OCI-LY3 (cell line): ENCODE data around the gene C12orf42.

ENCODE experiments used
- H2AFZ ChIP-seq: fragments of 200-600, 300-600 bp; shearing (Covaris generic); 2 replicates; pipeline ENCODE4 v1.6.0; 2014; ENCODE audit warnings: antibody characterized with exemption, low read depth, low read length
- H3K27ac ChIP-seq: fragments of 200-600, 300-600 bp; sonication (generic); 2 replicates; pipeline ENCODE4 v1.5.1; 2014; ENCODE audit warnings: mild to moderate bottlenecking, low read length, moderate library complexity, mixed read lengths
- H3K27me3 ChIP-seq: fragments of 200-600, 300-600 bp; sonication (generic); 2 replicates; pipeline ENCODE4 v1.6.1; 2014; ENCODE audit warnings: low read depth, low read length, mixed read lengths
- H3K36me3 ChIP-seq: fragments of 200-600, 300-600 bp; sonication (generic); replicated peaks from 2 replicates; pipeline ENCODE3; 2014; ENCODE audit warnings: low read depth, low read length, mixed read lengths
- H3K4me1 ChIP-seq: fragments of 300-600, 200-600 bp; sonication (generic); 2 replicates; pipeline ENCODE4 v1.6.1; 2014; ENCODE audit warnings: low read length, mixed read lengths
- H3K4me2 ChIP-seq: fragments of 200-600, 300-600 bp; sonication (generic); 2 replicates; pipeline ENCODE4 v1.6.1; 2014; ENCODE audit warnings: low read length, mixed read lengths
- H3K4me3 ChIP-seq: fragments of 300-600, 200-600 bp; sonication (generic); 2 replicates; pipeline ENCODE4 v1.5.1; 2014; ENCODE audit warnings: antibody characterized with exemption, mild to moderate bottlenecking, low read length, moderate library complexity
- H3K79me2 ChIP-seq: fragments of 300-600, 200-600 bp; shearing (Covaris generic); 2 replicates; pipeline ENCODE4 v1.6.1; 2014; ENCODE audit warnings: mild to moderate bottlenecking, low read length, mixed read lengths
- H3K9ac ChIP-seq: fragments of 300-600, 200-600 bp; shearing (Covaris generic); 2 replicates; pipeline ENCODE4 v1.6.0; 2014; ENCODE audit warnings: mild to moderate bottlenecking, low read length, moderate library complexity
- H3K9me3 ChIP-seq: fragments of 200-600, 300-600 bp; shearing (Covaris generic); 2 replicates; pipeline ENCODE4 v1.6.1; 2014; ENCODE audit warnings: low read length, mixed read lengths; ENCODE audit not compliant: insufficient read depth
- H4K20me1 ChIP-seq: fragments of 200-600, 300-600 bp; sonication (generic); 2 replicates; pipeline ENCODE4 v1.6.1; 2016; ENCODE audit warnings: low read length, mixed read lengths; ENCODE audit not compliant: insufficient read depth
- CTCF ChIP-seq: fragments of 200-600, 300-600 bp; sonication (generic); IDR thresholded peaks from 2 replicates; pipeline ENCODE4 v1.5.1; 2014; ENCODE audit warnings: antibody characterized with exemption, low read length, low read depth
- EZH2phosphoT487 ChIP-seq: fragments of 200-600 bp; shearing (Covaris generic); IDR thresholded peaks from 2 replicates; pipeline ENCODE4 v1.6.1; 2018; ENCODE audit warnings: antibody characterized with exemption, mixed run types, low read depth

C12orf42 gene

GRCh38 chr12:103423516-103423910 is 72.3 kb downstream of the C12orf42 start:
- Histone ChIP-seq H3K4me2 (no peak overlapping the region), H2AFZ (no peak overlapping the region), H3K9me3 (no peaks in the 10 kb centered on the region), H3K27ac (no peak overlapping the region), H4K20me1 (no peaks in the 10 kb centered on the region), H3K27me3 (no peaks in the 10 kb centered on the region), H3K4me3 (no peak overlapping the region), H3K36me3 (peaks cover 22% of the 10 kb centered on the region), H3K79me2 (no peaks in the 10 kb centered on the region; the same call in 1 of the 2 replicates), H3K9ac (no peak overlapping the region), H3K4me1 (peaks cover 13% of the 10 kb centered on the region)
- TF ChIP-seq EZH2phosphoT487 (no peak), CTCF (no peak)

GRCh38 chr12:103422746-103423515 is 72.8 kb downstream of the C12orf42 start:
- no peaks in the 10 kb centered on the region for H3K9me3 ChIP-seq
- no peak overlapping the region for H3K9ac ChIP-seq
- no peak overlapping the region for H3K27ac ChIP-seq
- peaks cover 22% of the 10 kb centered on the region for H3K36me3 ChIP-seq
- H3K4me1 ChIP-seq, result peaks cover 13% of the 10 kb centered on the region
- H4K20me1 ChIP-seq, result no peaks in the 10 kb centered on the region
- H3K27me3 ChIP-seq, result no peaks in the 10 kb centered on the region
- H3K4me2 ChIP-seq, result no peak overlapping the region
- H3K4me3 ChIP-seq, result no peak overlapping the region
- TF ChIP-seq EZH2phosphoT487 (no peak), CTCF (no peak)
- H3K79me2 ChIP-seq, result no peaks in the 10 kb centered on the region; the same call in 1 of the 2 replicates
- no peak overlapping the region for H2AFZ ChIP-seq

DNA sequence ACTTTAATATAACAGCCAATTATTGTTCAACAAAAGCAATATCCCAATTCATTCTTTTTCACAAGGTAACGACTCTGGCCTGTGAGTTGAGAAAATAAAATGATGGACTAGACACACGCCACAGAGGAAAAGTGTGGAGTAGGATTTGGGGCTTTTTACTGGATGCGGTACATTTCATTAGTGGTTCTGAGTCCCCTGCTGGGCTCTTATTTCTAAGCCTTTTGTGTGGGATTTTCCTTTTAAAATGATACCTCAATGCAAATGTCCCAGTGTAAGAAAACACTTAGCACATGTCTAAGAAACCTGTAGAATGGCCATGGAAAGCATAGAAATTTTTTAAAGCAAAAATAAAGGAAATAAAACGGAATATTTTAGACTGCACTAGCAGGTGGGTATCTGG is 73.4 kb downstream of the C12orf42 start:
- H3K4me2 ChIP-seq, result no peak overlapping the region
- H3K9me3 ChIP-seq, result no peaks in the 10 kb centered on the region
- no peaks in the 10 kb centered on the region for H4K20me1 ChIP-seq
- peaks cover 13% of the 10 kb centered on the region for H3K4me1 ChIP-seq
- H3K27ac ChIP-seq, result no peak overlapping the region
- no peak overlapping the region for H2AFZ ChIP-seq
- H3K79me2 ChIP-seq, result no peaks in the 10 kb centered on the region
- no peaks in the 10 kb centered on the region for H3K27me3 ChIP-seq
- TF ChIP-seq EZH2phosphoT487 (no peak), CTCF (no peak)
- H3K36me3 ChIP-seq, result peaks cover 22% of the 10 kb centered on the region
- H3K4me3 ChIP-seq, result no peak overlapping the region
- no peak overlapping the region for H3K9ac ChIP-seq

GRCh38 chr12:103421402-103421801 is 74.4 kb downstream of the C12orf42 start:
- Histone ChIP-seq H3K4me3 (no peak overlapping the region), H3K4me2 (no peak overlapping the region), H3K79me2 (no peaks in the 10 kb centered on the region), H3K27ac (no peak overlapping the region), H3K9me3 (no peaks in the 10 kb centered on the region), H3K27me3 (no peaks in the 10 kb centered on the region), H3K36me3 (peaks cover 22% of the 10 kb centered on the region), H4K20me1 (no peaks in the 10 kb centered on the region), H3K9ac (no peak overlapping the region), H2AFZ (no peak overlapping the region), H3K4me1 (peaks cover 17% of the 10 kb centered on the region)
- TF ChIP-seq CTCF (no peak), EZH2phosphoT487 (no peak)
